C4-2B (cell line): ENCODE results near the gene CERS5.

Experiments used
- ZFX ChIP-seq: fragments of 450-650 bp; IDR thresholded peaks from 2 replicates; pipeline ENCODE4 v1.6.1; 2017
- TF ChIP-seq, protein P1 (sequence below): fragments of 450-650 bp; conservative IDR thresholded peaks from 2 replicates; pipeline ENCODE4 v1.5.1; 2017; ENCODE audit warnings: mild to moderate bottlenecking

GRCh38 chr12:50164963-50165362 lies 2.2 kb downstream of the CERS5 start:
- TF ChIP-seq, protein P1, sequence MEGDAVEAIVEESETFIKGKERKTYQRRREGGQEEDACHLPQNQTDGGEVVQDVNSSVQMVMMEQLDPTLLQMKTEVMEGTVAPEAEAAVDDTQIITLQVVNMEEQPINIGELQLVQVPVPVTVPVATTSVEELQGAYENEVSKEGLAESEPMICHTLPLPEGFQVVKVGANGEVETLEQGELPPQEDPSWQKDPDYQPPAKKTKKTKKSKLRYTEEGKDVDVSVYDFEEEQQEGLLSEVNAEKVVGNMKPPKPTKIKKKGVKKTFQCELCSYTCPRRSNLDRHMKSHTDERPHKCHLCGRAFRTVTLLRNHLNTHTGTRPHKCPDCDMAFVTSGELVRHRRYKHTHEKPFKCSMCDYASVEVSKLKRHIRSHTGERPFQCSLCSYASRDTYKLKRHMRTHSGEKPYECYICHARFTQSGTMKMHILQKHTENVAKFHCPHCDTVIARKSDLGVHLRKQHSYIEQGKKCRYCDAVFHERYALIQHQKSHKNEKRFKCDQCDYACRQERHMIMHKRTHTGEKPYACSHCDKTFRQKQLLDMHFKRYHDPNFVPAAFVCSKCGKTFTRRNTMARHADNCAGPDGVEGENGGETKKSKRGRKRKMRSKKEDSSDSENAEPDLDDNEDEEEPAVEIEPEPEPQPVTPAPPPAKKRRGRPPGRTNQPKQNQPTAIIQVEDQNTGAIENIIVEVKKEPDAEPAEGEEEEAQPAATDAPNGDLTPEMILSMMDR: no peak
- no peak for TF ChIP-seq ZFX
